Stimulated activated CD4-positive, alpha-beta T cell treated with anti-CD3 and anti-CD28 coated beads, Interleukin-15, amount 100 ng/mL, for 1 hour (primary cell): ENCODE results near the gene TIMM17B.
A peak's percentile ranks its signal among the peaks of the same experiment; 100 is the strongest.

Experiments used
- DNase-seq, 2 donors: peaks; one replicate each; pipeline ENCODE4 v3.0.0-alpha.2; 2020; ENCODE audit warnings: low read depth in 1 of 2, low spot score in 1 of 2

Gene TIMM17B

GRCh38 chrX:48897625-48898306 lies at the start of gene TIMM17B, which contains the start of gene PQBP1:
TIMM17B (minus strand) TSS chrX:48897768; CDS start chrX:48897749, 19 bp downstream.
PQBP1 (plus strand) TSS chrX:48897930; CDS start chrX:48898510, 580 bp downstream.
- peak; percentile 69 to 72 for DNase-seq

DNA sequence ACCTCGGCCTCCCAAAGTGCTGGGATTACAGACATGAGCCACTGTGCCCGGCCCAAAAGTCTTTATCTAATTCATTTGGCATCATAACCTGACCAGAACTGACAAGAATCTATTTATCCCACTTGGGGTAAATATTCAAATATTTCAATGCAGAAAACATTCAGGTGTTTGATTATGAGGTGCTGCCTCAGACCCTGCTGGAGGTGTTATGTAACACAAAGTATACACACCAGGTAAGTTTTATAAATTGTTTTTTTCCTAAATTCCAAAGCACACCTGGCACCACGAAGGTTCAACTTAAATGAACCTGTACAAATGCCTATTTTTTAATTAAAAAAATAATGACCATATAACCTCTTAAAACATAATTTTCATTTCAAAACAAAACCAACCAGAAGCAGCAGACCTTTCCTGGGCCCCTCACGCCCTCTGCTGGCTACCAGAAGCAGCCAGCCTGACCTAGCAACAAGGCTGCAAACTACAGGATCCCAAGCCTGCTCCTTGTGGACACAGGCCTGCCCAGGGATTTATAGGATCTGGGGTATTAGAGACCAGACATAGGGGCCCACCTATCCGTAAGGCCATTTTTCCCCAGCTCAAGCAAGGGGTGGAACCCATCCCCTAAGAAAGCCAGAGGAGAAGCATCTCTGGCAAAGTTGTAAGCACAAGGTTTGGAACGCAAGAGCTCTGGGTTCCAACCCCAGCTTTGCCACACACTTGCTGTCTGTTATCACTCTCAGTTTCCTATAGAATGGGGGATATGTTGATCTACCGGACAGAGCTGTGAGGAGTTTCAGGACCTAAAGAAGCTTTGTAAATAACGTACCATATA lies 48.2 kb upstream of the TIMM17B start:
- no peak for DNase-seq

DNA sequence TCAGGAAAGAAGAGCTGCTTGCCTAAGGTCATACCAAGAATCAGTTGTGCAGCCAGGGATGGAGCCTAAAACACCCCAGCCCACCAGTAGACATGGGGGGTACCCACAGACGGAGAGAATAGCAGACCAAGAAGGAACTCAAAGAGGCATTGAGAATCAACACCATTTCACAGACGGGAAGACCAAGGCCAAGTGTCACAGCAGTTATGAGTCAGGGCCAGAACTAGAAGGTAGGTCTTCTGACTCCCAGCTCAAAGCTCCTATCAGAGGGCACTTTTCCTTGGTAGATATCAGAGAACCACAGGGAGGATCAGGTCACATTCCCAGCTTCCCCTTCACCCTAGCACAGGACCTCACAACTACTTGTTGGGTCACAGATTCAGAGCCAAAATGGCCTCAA lies 45.3 kb upstream of the TIMM17B start:
- DNase-seq: no peak

- DNase-seq: no peak
These were observed 42.9 kb upstream of the TIMM17B start for GRCh38 chrX:48940404-48940955.

DNA sequence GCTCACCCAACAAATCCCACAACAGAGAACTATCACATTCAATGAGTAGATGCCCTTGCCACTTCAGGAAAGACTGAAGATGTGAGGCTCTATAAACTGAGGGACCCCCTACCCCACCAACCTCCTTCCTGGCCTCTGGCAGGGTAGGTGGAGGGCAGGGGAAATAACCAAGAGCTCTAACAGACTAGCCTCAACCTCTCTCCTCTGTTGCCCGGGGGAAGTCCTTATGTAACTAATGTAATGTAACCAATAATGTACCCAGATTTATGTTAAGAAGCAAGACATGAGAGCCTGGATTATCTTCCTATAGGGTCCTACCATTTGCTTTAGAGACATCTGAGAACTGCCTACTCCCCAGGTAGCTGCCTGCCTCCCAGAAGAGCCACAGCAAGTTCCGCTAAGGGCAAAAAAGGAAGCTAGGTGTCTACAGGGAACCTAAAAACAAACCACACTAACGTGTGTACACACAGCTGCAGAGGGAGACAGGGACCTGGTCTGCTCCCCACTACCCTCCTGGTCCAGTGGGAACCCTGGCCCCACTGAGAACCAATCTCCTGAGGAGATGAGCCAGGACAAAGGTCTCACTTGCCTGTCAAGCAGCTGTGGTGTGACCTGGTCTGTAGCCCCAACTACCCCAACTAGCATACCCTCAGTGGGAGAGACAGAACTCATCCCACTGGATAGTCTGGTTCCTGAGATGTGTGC lies 42.1 kb upstream of the TIMM17B start:
- DNase-seq: no peak

DNA sequence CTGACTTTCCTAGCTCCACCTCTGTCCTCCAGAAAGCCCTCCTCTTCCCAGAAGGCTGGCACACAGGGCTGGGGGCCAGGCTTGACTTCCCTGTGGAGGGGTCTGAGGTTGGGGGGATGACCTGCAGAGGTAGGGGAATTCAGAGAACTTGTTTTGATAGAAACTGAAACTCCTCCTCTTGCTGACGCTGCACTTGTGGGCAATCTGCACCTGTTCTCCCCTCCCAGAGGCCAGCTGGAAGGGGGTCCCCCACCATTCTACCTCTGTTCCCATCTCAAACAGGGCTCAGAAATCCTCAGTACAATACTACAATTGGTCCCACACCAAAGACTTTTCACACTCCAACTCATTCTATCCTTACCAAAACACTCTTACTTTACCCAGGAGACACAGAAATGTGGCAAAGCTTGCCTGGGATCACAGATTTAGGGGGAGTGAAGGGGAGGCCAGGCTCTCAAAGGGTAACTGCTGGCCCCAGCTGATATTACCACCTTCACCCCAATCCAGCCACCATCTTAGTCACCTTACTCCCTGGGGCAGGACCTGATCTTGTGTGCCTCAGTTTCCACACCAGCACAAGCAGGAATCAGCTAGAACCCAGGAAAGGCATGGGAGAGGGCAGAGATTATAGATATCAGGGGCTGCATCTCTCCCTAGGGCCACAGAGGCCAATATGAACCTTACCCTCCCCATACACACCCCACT lies 41.3 kb upstream of the TIMM17B start:
- DNase-seq: peak; percentile 41 to 42

GRCh38 chrX:48937054-48937907 lies 39.7 kb upstream of the TIMM17B start:
- DNase-seq: peak; percentile 70 to 78

DNA sequence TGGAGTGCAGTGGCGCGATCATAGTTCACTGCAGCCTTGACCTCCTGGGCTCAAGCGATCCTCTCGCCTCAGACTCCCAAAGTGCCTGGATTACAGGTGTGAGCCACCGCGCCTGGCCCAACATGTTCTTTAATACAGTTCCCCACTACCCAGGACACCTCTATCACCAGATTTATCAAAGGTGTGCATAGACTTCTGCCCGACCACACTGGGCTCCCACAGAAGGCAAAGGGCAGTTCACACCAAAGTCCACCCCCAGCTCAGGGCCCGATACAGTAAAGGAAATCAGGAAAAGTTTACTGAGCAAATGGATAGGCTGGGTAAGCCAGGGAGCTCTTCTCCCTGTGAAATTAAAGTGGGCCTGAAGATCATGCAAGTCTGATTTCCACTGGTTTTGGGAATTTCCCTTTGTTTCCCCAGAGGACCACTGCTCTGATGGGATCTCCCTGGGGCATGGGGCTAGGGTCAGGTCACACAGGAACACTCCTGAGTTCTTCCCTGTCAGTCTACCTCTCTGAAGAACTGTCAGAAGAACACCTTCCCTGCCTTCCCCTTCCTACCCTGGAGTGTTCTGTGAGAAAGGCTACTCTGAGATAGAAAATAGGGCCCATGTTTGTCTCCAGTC lies 39.0 kb upstream of the TIMM17B start:
- DNase-seq: no peak

DNA sequence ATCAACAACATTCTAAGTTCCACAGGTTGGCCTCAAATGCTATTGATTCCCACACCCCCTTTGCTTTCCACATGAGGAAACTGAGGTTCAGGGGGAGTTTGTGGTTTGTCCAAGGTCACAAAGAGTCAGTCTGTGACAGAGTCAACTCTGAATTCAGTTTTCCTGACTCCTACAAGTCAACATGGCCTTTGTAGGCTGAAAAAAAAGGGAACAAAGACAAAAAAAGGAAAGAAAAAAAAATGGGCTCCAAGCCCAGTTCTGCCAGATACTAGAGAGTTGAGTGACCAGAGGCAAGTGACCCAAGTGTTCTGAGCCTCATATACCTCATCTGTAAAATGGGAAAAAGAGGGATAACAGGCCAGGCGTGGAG lies 37.7 kb upstream of the TIMM17B start:
- DNase-seq: no peak

DNA sequence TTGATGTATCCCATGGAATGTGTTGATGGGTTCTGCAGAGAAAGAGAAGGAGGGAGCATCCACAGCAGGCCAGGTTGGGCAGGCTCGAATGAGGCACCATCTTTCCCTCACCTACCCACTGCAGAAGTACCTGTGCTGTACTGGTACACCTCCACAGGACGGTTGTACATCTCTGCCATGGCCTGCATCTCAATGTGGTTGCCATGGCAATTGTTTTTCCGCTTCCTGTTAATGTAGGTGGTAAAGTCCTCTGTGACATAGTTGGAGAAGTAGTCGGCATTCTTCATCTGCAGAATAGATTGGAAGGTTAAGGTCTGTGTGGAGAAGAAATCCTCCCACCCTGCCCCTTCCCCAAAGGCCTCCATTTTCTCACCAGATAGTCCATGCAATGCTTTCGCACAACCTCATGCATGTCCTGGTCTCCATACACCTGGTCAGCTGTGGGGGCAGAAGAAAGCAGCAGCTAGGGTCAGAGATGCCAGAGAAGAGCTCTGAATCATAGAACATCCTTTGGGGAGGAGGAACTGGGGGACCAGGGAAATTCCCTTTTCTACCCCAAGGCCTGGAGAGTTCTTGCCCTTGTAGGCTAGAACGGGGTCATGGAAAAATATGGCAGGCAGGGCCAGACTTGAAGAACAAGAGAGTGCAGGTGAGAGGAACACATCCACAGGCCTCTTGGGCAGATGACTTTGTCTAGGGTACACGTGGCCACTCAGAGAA lies 37.2 kb upstream of the TIMM17B start:
- no peak for DNase-seq

DNA sequence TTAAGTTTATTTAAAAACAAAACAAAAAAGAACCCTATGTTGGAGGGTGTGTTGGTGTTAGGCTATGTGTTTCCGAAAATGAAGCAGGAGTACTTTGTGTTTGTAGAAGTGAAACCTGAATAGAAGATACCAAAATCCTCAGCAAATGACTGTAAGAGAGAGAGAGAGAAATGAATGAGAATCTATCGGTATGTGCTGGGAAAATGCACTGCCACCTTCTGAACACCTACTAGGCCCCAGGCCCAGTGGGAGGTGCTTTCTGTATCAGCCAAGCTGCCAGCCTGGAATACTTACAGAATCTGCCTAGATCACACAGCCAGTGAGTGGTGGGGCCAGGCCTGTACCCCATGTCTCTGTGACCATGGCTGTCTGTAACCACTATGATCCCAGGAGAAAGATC lies 36.2 kb upstream of the TIMM17B start:
- DNase-seq: no peak

GRCh38 chrX:48927736-48928382 lies 30.3 kb upstream of the TIMM17B start:
- DNase-seq: no peak

DNA sequence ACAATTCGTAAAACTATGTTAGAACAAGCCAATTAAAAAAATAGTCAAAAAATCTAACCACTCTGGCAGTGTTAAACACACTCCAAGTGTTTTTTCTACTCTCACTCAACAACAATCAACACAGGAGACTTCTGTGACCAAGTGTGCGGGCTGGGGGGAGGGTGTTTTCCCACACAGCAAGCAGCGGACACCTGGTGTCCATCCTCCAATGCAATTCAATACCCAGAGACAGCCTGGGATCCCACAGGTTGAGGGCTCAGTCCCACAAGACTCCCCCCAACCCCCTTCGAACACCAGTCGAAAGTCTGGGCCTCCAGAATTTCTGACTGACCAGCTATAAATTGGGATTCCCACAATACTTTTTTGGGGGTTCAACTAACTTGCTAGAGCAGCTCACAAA lies 29.6 kb upstream of the TIMM17B start:
- DNase-seq: no peak

DNA sequence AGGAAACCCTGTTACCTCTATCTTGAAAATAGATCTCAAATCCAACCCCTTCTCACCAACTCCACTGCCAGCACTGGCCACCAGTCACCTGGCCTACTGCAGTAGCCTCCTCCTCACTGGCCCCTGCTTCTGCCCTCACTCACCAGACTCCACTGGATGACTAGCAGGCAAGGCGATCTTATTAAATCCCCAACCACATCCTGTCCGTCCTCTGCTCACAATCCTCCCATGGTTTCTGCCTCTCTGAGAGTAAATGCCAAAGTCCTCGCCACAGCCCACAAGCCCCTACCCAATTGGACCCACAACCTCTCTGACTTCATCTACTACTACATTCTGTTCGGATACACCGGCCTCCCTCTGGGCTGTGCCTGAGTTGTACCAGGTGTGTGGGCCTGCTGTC lies 26.7 kb upstream of the TIMM17B start:
- DNase-seq: no peak

DNA sequence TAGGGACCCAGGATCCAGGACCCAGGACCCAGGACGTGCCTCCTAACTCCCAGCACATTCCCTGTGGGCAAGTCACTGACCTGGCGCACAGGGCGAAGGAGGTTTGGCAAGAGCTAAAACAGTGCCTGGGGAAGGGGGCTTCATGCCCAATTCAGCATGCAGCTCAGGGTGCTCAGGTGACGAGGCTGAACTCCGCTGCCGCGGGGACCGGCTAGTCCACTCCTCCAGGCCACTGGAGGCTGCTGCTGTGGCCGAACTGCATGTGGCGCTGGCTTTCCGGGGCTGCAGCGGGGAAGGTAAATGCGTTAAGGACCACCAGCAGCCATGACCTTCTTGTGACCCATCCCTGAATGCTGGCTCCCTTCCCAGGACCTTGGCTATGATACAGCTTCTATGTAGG lies 26.2 kb upstream of the TIMM17B start:
- DNase-seq: no peak

DNA sequence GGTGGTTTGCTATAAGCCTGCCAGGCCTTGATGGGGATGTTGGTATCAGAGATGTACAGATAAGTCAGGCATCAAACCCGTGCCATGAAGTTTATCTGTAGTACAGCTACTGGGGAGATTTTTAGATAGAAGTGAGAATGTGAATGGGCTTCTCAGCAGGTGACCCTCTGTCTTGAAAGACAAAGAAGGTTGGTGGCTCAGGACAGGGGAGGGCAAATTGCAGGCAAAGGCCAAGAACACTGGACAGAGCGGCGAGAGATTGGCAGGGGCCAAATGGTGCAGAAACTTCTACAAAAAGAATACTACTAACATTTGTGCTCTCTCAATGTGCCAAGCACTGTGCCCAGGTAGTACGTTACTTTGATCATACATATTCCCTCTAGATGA lies 23.1 kb upstream of the TIMM17B start:
- DNase-seq: no peak

GRCh38 chrX:48919947-48920717 lies 22.6 kb upstream of the TIMM17B start:
- DNase-seq: no peak

DNA sequence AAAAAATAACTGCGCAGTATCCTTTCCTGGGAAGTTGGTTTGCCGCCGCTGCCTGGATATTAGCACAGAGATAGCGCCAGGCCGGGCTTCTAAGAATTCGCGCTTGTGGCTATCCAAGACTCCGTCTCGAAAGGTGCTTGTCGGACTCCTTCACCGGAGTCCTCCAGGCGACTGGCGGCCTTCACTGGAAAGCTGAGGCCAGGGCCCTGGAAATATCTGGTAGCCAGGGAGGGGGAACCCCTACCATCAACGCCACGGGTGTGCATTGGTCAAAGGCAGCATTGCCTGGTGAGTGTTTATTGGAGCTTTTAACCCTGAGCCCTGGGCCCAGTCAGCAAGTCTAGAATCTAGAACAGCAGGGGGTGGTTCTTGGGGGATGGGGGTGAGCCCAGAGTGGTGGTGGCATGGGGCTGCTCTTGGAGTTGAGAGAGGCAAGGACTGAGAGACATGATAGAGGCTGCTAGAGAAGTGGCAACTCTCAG lies 21.8 kb upstream of the TIMM17B start:
- no peak for DNase-seq
